H9 (cell line): ENCODE measurements around the gene FXYD7. TPM values are rescaled to one million over a fixed set of nuclear protein-coding genes. Genes with fewer than 3 reads are reported as not detected.

Experiments used
- DNase-seq: peaks from one replicate; pipeline ENCODE4 v3.0.0-alpha.2; 2017
- H2AFZ ChIP-seq: one replicate; pipeline ENCODE4 v1.6.1; 2013; ENCODE audit warnings: mild to moderate bottlenecking, low read length, control low read depth, moderate library complexity
- H2AK5ac ChIP-seq: 2 replicates; pipeline ENCODE4 v1.6.1; 2013; ENCODE audit warnings: low read length, control low read depth, mixed read lengths; ENCODE audit not compliant: insufficient read length
- H2BK120ac ChIP-seq: one replicate; pipeline ENCODE4 v1.6.1; 2013; ENCODE audit warnings: low read depth, mild to moderate bottlenecking, low read length, control low read depth, inconsistent platforms; ENCODE audit not compliant: poor library complexity, severe bottlenecking
- H2BK12ac ChIP-seq: 2 replicates; pipeline ENCODE4 v1.6.1; 2013; ENCODE audit warnings: low read length, control low read depth, mixed read lengths, low read depth; ENCODE audit not compliant: insufficient read length
- H2BK15ac ChIP-seq: 2 replicates; pipeline ENCODE4 v1.6.1; 2013; ENCODE audit warnings: low read depth, low read length, control low read depth
- H2BK20ac ChIP-seq: one replicate; pipeline ENCODE4 v1.6.1; 2013; ENCODE audit warnings: low read depth, mild to moderate bottlenecking, low read length, control low read depth, inconsistent platforms; ENCODE audit not compliant: poor library complexity, severe bottlenecking
- H2BK5ac ChIP-seq: 2 replicates; pipeline ENCODE4 v1.6.1; 2013; ENCODE audit warnings: low read length, control low read depth, mixed read lengths; ENCODE audit not compliant: insufficient read length
- H3K14ac ChIP-seq: 2 replicates; pipeline ENCODE4 v1.6.1; 2013; ENCODE audit warnings: low read length, control low read depth; ENCODE audit not compliant: insufficient read depth
- H3K18ac ChIP-seq: 2 replicates; pipeline ENCODE4 v1.6.1; 2013; ENCODE audit warnings: low read depth, mild to moderate bottlenecking, mixed read lengths, low read length, control low read depth; ENCODE audit not compliant: insufficient read length
- H3K23ac ChIP-seq: 2 replicates; pipeline ENCODE4 v1.6.1; 2013; ENCODE audit warnings: low read length, control low read depth, mixed read lengths, low read depth; ENCODE audit not compliant: insufficient read length
- H3K23me2 ChIP-seq: 2 replicates; pipeline ENCODE4 v1.6.1; 2013; ENCODE audit warnings: low read depth, mild to moderate bottlenecking, mixed read lengths, low read length, control low read depth; ENCODE audit not compliant: insufficient read length, poor library complexity, severe bottlenecking
- H3K27ac ChIP-seq: 2 replicates; pipeline ENCODE4 v1.5.1; 2013; ENCODE audit warnings: low read length, control low read depth, mixed read lengths, low read depth; ENCODE audit not compliant: insufficient read length
- H3K27me3 ChIP-seq: 2 replicates; pipeline ENCODE4 v1.6.1; 2013; ENCODE audit warnings: low read length, control low read depth, inconsistent platforms; ENCODE audit not compliant: insufficient read depth
- H3K4ac ChIP-seq: 2 replicates; pipeline ENCODE4 v1.6.1; 2013; ENCODE audit warnings: low read depth, mild to moderate bottlenecking, control low read depth, inconsistent platforms, low read length, moderate library complexity
- H3K4me1 ChIP-seq: 2 replicates; pipeline ENCODE4 v1.6.1; 2013; ENCODE audit warnings: low read length, control low read depth, inconsistent platforms; ENCODE audit not compliant: insufficient read depth
- H3K4me2 ChIP-seq: 2 replicates; pipeline ENCODE4 v1.6.1; 2013; ENCODE audit warnings: low read length, control low read depth, mixed read lengths; ENCODE audit not compliant: insufficient read length, insufficient read depth
- H3K56ac ChIP-seq: 2 replicates; pipeline ENCODE4 v1.6.1; 2013; ENCODE audit warnings: low read depth, mild to moderate bottlenecking, mixed read lengths, low read length, control low read depth; ENCODE audit not compliant: insufficient read length
- H3K79me1 ChIP-seq: 2 replicates; pipeline ENCODE4 v1.6.1; 2013; ENCODE audit warnings: low read depth, mild to moderate bottlenecking, moderate library complexity, low read length, control low read depth, inconsistent platforms; ENCODE audit not compliant: insufficient read depth, poor library complexity, severe bottlenecking
- H3K79me2 ChIP-seq: 2 replicates; pipeline ENCODE4 v1.6.1; 2013; ENCODE audit warnings: low read length, control low read depth, inconsistent platforms; ENCODE audit not compliant: insufficient read depth
- H3K9ac ChIP-seq: 2 replicates; pipeline ENCODE4 v1.6.1; 2013; ENCODE audit warnings: low read length, control low read depth, mixed read lengths; ENCODE audit not compliant: insufficient read length; ENCODE audit errors: extremely low read depth
- H3K9me3 ChIP-seq: one replicate; pipeline ENCODE4 v1.6.1; 2013; ENCODE audit warnings: low read depth, low read length, inconsistent platforms; ENCODE audit not compliant: control insufficient read depth
- H3T11ph ChIP-seq: one replicate; pipeline ENCODE4 v1.6.1; 2013; ENCODE audit warnings: mild to moderate bottlenecking, low read length, control low read depth, inconsistent platforms
- H4K20me1 ChIP-seq: one replicate; pipeline ENCODE4 v1.6.1; 2013; ENCODE audit not compliant: control insufficient read depth, insufficient read length, insufficient read depth
- H4K5ac ChIP-seq: 2 replicates; pipeline ENCODE4 v1.6.1; 2013; ENCODE audit warnings: low read depth, mild to moderate bottlenecking, mixed read lengths, low read length, control low read depth; ENCODE audit not compliant: insufficient read length
- H4K8ac ChIP-seq: replicated peaks from 2 replicates; pipeline ENCODE4 v1.6.1; 2013; ENCODE audit warnings: low read length, control low read depth, mixed read lengths, low read depth; ENCODE audit not compliant: insufficient read length
- H4K91ac ChIP-seq: 2 replicates; pipeline ENCODE4 v1.6.1; 2013; ENCODE audit warnings: low read depth, mild to moderate bottlenecking, moderate library complexity, mixed read lengths, low read length, control low read depth; ENCODE audit not compliant: insufficient read length
- H3K27ac Mint-ChIP-seq, 3 experiments: 2 replicates in 2 of 3; 3 replicates in 1 of 3; pipeline ENCODE4 v1.8.0; 2020 to 2021; ENCODE audit warnings: mixed read lengths in 3 of 3, mild to moderate bottlenecking in 1 of 3, moderate library complexity in 1 of 3
- H3K27me3 Mint-ChIP-seq: 2 replicates; pipeline ENCODE4 v1.8.0; 2021; ENCODE audit warnings: low read depth, mild to moderate bottlenecking, moderate library complexity, mixed read lengths
- H3K36me3 Mint-ChIP-seq, 3 experiments: 2 replicates in 2 of 3; 3 replicates in 1 of 3; pipeline ENCODE4 v1.8.0; 2020 to 2021; ENCODE audit warnings: low read depth in 3 of 3, mixed read lengths in 3 of 3; ENCODE audit not compliant: insufficient read depth in 1 of 3
- H3K4me1 Mint-ChIP-seq, 2 experiments: 2 replicates each; pipeline ENCODE4 v1.8.0; 2020; ENCODE audit warnings: mixed read lengths in 2 of 2
- H3K4me3 Mint-ChIP-seq, 2 experiments: 2 replicates in 1 of 2; 3 replicates in 1 of 2; pipeline ENCODE4 v1.8.0; 2020 to 2021; ENCODE audit warnings: mild to moderate bottlenecking in 2 of 2, mixed read lengths in 2 of 2, moderate library complexity in 1 of 2
- H3K9me3 Mint-ChIP-seq, 2 experiments: 2 replicates in 1 of 2; 3 replicates in 1 of 2; pipeline ENCODE4 v1.8.0; 2020; ENCODE audit warnings: mild to moderate bottlenecking in 2 of 2, mixed read lengths in 2 of 2, moderate library complexity in 1 of 2
- CTCF ChIP-seq: fragments of 200-600 bp; sonication (generic); conservative IDR thresholded peaks from 3 replicates; pipeline ENCODE4 v1.8.0; 2021; ENCODE audit warnings: antibody characterized with exemption, mild to moderate bottlenecking
- WGBS: extraction: QIAGEN DNeasy Blood & Tissue Kit; methylation state at CpG from one replicate; pipeline ENCODE4 v1.1.7; 2013; ENCODE audit warnings: missing lambda C conversion rate, low lambda C conversion rate, mixed read lengths; ENCODE audit not compliant: insufficient read length; ENCODE audit errors: extremely low coverage; 5-methylcytosine and 5-hydroxymethylcytosine counted together
- total RNA-seq: library from RNA; stranded (reverse); gene quantifications from 2 replicates; pipeline ENCODE4 v1.2.1, GENCODE V29; 2021

Gene FXYD7
- total RNA-seq, 1 experiment from 2014 or later: 9.0 TPM

GRCh38 chr19:35112995-35113688 is 29.9 kb upstream of the FXYD7 start:
- H3K9me3 ChIP-seq: no peaks in the 10 kb centered on the region
- no peak overlapping the region for H3T11ph ChIP-seq
- H2AK5ac ChIP-seq: no peak overlapping the region
- Mint-ChIP-seq H3K4me3 (no peak overlapping the region), H3K4me1 (peaks cover 33 to 47% of the 10 kb centered on the region in 2 experiments), H3K27ac (no peak overlapping the region; a peak in 1 of 7 replicates), H3K36me3 (no peaks in the 10 kb centered on the region; a peak in 1 of 7 replicates), H3K9me3 (no peaks in the 10 kb centered on the region), H3K27me3 (peaks cover 10% of the 10 kb centered on the region)
- no peaks in the 10 kb centered on the region for H3K79me2 ChIP-seq
- no peak overlapping the region for H3K23ac ChIP-seq
- no peak overlapping the region for H3K18ac ChIP-seq
- H2BK120ac ChIP-seq: no peak overlapping the region
- no peak overlapping the region for H3K4ac ChIP-seq
- DNase-seq: no peak
- H4K8ac ChIP-seq: no peak overlapping the region
- no peak overlapping the region for H3K27ac ChIP-seq
- H3K4me1 ChIP-seq: no peaks in the 10 kb centered on the region
- H2BK5ac ChIP-seq: no peak overlapping the region
- no peak overlapping the region for H4K5ac ChIP-seq
- H4K20me1 ChIP-seq: no peaks in the 10 kb centered on the region
- H4K91ac ChIP-seq: no peak overlapping the region
- no peak overlapping the region for H2BK15ac ChIP-seq
- no peaks in the 10 kb centered on the region for H3K27me3 ChIP-seq
- H3K14ac ChIP-seq: no peak overlapping the region
- no peak for TF ChIP-seq CTCF
- no peak overlapping the region for H3K56ac ChIP-seq
- no peaks in the 10 kb centered on the region for H3K23me2 ChIP-seq
- H2BK12ac ChIP-seq: no peak overlapping the region
- no peaks in the 10 kb centered on the region for H3K79me1 ChIP-seq
- H3K9ac ChIP-seq: no peak overlapping the region
- no peak overlapping the region for H3K4me2 ChIP-seq
- H2BK20ac ChIP-seq: no peak overlapping the region
- no peak overlapping the region for H2AFZ ChIP-seq
- no CpG with 5 or more reads among the region's 15 CpGs for WGBS
